Sciatic nerve (tissue), 2 donors: ENCODE measurements around the gene CALM1. TPM values are rescaled to one million over a fixed set of nuclear protein-coding genes. Genes with fewer than 3 reads are reported as not detected.
A peak's percentile ranks its signal among the peaks of the same experiment; 100 is the strongest.

ENCODE experiments used
- ATAC-seq: fragments of 200-7000 bp; cut with Tn5 transposase; one replicate; pipeline ENCODE4 v1.9.1; 2020; ENCODE audit warnings: mild to moderate bottlenecking, moderate library complexity
- DNase-seq: peaks from one replicate; pipeline ENCODE4 v3.0.0-alpha.2; 2020; ENCODE audit warnings: low spot score
- intact Hi-C: fragments of 100-400 bp; cut with DNase I; formaldehyde crosslinking; loops from one replicate; pipeline ENCODE4 v1.14.2; 2022
- total RNA-seq: library from RNA; stranded (reverse); fragmentation: NEBNext Ultra II Directional; extraction: Animal tissue kit (Norgen Biotek cat#: 25700); gene quantifications from one replicate; pipeline ENCODE4 v1.2.1, GENCODE V29; 2021
- donor health status: DM: no; HTN: no; CAD: no.
- donor health status: DM: no; HTN: no; CAD: no.

Gene CALM1
- 340 TPM for total RNA-seq

GRCh38 chr14:90396341-90397339 lies at the start of gene CALM1:
TSS of gene CALM1 (plus strand) at chr14:90397029. CDS start at chr14:90397231, 202 bp downstream.
- intact Hi-C loops, result no loop called here
- ATAC-seq (peak; percentile 91), DNase-seq (peak; percentile 98)

DNA sequence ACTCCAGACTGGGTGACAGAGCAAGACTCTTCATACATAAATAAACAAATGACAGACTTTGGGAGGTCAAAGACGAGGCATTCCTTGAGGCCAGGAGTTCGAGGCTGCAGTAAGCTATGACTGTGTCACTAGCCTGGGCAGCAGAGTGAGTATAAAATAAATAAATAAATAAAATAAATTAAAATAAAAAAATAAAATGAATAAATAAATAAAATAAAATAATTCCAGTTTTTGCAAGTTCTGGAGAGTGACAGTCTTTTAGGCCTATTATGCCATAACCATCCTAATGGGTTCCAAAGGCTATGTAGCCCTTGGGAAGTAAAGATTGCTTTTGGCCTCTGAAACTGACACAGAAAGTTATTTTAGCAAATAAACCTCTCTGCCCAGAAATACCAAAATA lies 48.6 kb upstream of the CALM1 start:
- ATAC-seq (no peak), DNase-seq (no peak)
- intact Hi-C loops, result no loop called here

DNA sequence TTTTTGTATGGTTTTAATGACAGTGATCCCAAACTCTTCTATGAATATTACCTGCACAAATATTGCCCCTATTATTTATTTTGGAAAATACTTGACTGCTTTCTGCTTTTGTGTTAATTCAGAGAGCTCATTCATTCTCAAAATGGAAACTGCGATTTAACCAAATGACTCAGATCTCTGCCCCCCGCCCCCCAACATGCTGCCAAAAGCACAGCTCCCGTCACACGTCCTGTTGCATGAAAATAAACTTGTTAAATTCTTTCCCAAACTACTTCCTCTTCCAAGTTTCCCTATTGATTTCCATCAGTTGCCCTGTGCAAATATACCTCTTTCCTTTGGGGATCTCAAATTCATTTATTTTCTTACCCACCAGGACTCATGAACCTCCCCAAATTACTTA lies 47.1 kb upstream of the CALM1 start:
- intact Hi-C loops, result no loop called here
- ATAC-seq (no peak), DNase-seq (no peak)

DNA sequence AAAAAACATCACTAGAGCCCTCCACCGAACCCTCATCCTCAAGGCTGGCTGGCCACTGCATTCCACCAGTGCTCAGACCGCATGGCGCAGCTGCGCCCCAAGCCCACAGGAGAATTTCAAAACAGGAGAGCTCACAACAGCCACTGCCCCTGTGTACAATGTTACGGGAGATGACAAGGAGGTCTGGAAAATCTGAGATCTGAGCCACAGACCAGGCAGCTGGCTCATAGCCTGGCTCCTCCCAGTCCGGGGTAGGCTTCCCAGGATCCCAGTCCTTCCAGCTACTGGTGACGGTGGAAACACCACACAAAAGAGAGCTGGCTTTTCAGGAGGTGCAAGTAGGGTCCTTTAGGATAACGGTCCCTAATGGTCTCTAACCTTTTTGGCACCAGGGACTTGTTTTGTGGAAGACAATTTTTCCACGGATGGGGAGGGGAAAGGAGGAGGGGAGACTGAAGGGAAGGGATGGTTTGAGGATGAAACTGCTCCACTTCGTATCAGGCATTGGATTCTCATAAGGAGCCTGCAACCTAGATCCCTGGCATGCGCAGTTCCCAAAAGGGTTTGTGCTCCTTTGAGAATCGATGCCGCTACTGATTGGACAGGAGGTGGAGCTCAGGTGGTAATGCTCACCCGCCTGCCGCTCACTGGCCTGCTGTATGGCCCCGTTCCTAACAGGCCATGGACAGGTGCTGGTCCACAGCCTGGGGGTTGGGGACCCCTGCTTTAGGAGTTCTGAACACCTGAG lies 42.1 kb upstream of the CALM1 start:
- ATAC-seq (no peak), DNase-seq (no peak)
- intact Hi-C loops, result no loop called here

DNA sequence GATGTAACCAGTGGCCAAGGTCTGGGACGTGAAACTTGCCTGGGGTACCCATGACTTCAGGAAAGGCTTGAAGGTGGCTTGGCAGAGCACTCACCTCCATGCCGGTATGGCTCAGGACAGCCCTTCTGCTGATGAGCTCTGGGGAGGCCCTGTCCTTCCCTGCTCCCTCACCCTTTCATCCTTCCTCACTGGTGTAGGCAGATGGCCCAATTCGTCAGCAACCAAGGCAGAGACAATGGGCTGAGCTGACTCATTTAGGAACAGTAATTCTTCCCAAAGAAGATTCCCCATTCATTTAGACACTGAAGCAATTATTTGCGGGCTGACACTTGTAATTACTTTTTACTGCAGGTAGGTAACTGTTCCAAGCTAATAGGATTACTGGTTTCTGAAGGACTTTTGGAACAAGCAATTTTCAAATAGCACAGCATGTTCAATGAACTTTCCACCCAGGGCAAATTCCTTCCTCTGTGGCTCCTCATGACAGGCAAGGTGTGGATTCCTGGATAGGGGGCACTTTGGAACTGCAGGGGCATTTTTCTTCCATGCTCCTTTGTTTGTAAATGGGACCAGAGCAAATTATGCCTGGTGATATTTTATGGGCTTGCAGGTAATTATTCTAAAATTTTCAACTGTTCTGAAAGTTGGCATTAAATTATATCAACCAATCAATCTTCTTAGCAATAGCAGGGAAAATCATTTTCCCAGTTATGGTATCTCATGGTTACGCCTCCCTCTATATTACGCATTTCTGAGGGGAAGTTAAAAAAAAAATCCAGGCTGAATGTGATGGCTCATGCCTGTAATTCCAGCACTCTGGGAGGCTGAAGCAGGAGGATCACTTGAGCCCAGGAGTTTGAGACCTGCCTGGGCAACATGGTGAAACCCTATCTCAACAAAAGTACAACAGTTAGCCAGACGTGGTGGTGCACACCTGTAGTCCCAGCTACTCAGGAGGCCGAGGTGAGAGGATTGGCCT lies 41.0 kb upstream of the CALM1 start:
- DNase-seq (no peak), ATAC-seq (no peak)
- intact Hi-C loops, result no loop called here

- intact Hi-C loops, result no loop called here
- no peak for DNase-seq
- ATAC-seq, result no peak
Measured at GRCh38 chr14:90356925-90357324, 39.9 kb upstream of the CALM1 start.

DNA sequence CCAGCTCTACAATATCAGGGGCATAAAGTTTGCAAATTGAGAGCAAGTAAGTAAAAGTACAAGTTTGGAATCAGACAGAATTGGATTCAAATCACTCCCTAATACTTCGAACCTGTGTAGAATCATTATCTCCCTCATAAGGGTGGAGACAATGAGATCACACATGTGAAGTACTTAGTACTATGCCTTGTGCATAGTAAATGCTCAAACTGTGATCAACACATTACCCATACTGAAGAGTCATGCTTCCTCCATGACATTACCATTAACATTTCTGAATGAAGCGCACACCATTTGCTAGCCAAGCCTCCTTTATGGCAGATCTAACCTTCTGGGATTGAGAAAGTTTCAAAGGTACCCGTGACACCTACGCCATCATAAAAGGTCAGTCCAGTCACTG lies 38.5 kb upstream of the CALM1 start:
- no peak for ATAC-seq
- no peak for DNase-seq
- intact Hi-C loops, result no loop called here

DNA sequence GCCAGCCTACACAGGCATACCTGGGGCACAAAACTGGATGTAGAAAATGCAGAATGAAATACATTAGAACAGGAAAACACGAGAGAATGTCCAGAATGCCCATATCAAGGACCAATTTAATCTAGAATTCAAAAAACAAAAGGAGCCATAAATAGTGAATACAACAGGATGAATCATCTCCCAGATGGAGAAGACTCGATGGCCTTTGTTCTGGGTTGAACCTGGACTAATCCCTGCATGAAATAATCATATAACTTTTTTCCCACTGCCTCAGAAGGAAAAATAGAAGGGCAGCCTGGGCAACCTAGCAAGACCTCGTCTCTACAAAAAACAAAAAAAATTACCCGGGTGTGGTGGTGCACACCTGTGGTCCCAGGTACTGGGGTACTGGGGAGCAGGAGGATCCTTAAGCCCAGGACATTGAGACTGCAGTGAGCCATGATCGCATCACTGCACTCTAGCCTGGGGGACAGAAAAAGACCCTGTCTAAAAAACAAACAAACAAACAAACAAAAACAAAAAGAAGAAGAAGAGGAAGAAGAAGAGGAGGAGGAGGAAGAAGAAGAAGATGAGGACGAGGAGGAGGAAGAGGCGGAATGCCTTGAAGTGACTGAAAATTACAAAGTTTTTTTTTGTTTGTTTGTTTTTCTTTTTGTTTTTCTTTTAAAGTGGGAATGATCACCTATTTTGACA lies 34.8 kb upstream of the CALM1 start:
- DNase-seq (no peak), ATAC-seq (no peak)
- intact Hi-C loops, result no loop called here

- intact Hi-C loops, result no loop called here
- DNase-seq, result no peak
- ATAC-seq, result no peak
Measured at GRCh38 chr14:90362558-90362896, 34.3 kb upstream of the CALM1 start.

DNA sequence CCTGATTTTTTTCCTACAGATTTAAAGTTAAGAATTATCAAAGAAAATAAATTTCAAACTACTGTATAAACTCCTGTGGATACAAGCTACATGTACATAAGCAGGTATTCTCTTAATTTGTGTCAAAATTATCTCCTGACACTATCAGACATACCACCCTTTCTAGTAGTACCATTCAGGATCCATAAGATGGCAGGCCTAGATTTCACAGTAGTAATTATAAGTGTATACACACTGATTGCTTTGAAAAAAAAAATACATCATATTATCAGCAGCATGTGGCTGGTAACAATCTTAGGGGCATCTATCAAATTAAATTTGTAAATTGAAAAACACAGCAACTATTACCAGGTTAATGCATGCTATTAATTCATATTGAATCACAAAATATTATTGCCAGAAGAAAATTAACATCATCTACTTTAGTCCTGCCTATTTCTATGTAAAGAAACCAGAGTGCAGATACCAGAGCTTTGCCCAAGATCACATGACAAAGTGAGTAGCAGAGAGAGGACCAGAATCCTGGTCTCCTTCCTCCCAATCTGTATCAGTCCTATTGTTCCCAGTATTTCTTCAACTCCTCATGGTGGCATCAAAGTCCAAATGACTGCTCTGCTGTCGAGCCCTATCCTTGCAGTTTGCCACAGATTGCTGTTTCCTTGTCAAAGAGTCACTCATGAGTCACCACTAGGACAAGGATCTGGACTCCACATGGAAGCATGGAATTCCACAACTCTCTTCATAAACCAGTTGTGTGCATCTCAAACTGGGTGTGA lies 27.7 kb upstream of the CALM1 start:
- DNase-seq (no peak), ATAC-seq (no peak)
- intact Hi-C loops, result no loop called here

DNA sequence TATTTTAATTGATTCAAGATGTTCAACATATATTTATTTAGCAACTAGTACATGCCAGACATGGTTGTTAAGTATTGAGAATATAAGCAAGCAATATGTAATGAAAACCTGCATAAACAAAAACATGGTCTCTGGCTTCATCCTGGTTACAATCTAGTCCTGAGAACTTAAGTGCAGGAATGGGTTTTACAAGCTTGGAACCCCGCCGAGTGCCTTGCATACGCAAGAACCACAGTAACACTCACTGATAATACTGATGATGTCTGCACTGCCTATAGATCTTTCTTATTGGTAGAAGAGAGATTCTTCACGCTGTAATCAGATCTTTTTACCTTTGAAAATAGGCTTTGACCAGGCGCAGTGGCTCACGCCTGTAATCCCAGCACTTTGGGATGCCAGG lies 22.9 kb upstream of the CALM1 start:
- intact Hi-C loops, result no loop called here
- DNase-seq (no peak), ATAC-seq (no peak)

- ATAC-seq, result no peak
- no peak for DNase-seq
- intact Hi-C loops, result no loop called here
Measured at GRCh38 chr14:90374813-90375212, 22.0 kb upstream of the CALM1 start.

GRCh38 chr14:90375934-90376333 lies 20.9 kb upstream of the CALM1 start:
- DNase-seq, result no peak
- intact Hi-C loops, result no loop called here
- ATAC-seq, result no peak

DNA sequence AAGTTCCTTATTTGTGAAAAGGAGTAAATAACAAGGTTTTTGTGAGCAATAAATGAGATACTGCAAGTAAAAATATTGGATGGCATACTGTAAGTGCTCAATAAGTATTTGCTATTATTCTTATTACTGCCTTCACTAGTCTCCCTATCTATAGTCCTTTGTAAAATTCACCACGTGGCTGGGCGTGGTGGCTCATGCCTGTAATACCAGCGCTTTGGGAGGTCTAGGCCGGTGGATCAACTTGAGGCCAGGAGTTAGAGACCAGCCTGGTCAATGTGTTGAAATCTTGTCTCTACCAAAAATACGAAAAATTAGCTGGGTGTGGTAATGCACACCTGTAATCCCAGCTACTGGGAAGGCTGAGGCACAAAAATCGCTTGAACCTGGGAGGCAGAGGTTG lies 18.6 kb upstream of the CALM1 start:
- DNase-seq (no peak), ATAC-seq (no peak)
- intact Hi-C loops, result no loop called here

- intact Hi-C loops, result no loop called here
- DNase-seq (no peak), ATAC-seq (no peak)
Measured at GRCh38 chr14:90379106-90379505, 17.7 kb upstream of the CALM1 start.

GRCh38 chr14:90381011-90381786 lies 15.6 kb upstream of the CALM1 start:
- ATAC-seq, result peak; percentile 23
- intact Hi-C loops, result no loop called here
- DNase-seq, result no peak

DNA sequence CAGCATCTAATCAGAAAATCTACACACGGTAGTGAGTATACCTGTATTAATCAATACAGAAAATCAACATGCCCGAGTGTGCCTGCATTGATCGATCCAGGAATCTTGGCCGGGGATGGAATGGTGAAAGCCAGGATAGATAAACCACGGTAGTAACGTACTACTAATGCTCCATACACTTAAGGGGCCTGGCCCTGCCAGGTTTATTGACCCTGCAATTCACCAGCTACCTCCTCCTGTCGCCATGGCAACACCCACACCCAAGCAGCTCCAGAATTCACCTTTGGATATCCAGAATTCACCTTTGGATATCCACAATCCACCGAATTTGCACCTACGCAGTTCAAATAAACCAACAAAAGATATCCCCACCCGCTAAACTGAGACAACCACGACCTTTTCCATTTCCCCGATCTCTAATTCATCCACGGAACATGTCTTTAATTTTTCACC lies 14.8 kb upstream of the CALM1 start:
- DNase-seq (peak; percentile 66), ATAC-seq (no peak)
- intact Hi-C loops, result no loop called here
